ENCODE measurements around the gene PPP2R3C.

GRCh38 chr14:35158951-35159653 lies 37.3 kb upstream of the PPP2R3C start:
- TF ChIP-seq, protein P1, sequence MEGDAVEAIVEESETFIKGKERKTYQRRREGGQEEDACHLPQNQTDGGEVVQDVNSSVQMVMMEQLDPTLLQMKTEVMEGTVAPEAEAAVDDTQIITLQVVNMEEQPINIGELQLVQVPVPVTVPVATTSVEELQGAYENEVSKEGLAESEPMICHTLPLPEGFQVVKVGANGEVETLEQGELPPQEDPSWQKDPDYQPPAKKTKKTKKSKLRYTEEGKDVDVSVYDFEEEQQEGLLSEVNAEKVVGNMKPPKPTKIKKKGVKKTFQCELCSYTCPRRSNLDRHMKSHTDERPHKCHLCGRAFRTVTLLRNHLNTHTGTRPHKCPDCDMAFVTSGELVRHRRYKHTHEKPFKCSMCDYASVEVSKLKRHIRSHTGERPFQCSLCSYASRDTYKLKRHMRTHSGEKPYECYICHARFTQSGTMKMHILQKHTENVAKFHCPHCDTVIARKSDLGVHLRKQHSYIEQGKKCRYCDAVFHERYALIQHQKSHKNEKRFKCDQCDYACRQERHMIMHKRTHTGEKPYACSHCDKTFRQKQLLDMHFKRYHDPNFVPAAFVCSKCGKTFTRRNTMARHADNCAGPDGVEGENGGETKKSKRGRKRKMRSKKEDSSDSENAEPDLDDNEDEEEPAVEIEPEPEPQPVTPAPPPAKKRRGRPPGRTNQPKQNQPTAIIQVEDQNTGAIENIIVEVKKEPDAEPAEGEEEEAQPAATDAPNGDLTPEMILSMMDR (conservative IDR thresholded peaks at IDR 0.05 in 1 of 2, IDR thresholded peaks at IDR 0.05 in 1 of 2; ENCODE audit: low read depth in 1 of 2, low read length in 2 of 2), result no peak
- no peak for TF ChIP-seq EZH2 (IDR thresholded peaks at IDR 0.05; ENCODE audit: low read length, missing control alignments)
